Measurements from ENCODE around the gene L2HGDH.

The L2HGDH gene

GRCh38 chr14:50198499-50198898, 113.5 kb downstream of the L2HGDH start:
- no peak overlapping the region for H3K4me3 ChIP-seq (ENCODE audit: low read depth in 1 of 2, low read length in 2 of 2)
- ATAC-seq (ENCODE audit: insufficient read depth, low read depth) (no peak), DNase-seq (no peak)
- no peak overlapping the region for H3K27ac ChIP-seq (ENCODE audit: low read length)
- H3K27me3 ChIP-seq (ENCODE audit: insufficient read depth, low read length, poor library complexity) = no peaks in the 10 kb centered on the region
- no peaks in the 10 kb centered on the region for H3K4me1 ChIP-seq (ENCODE audit: insufficient read depth, low read length)
- H3K9ac ChIP-seq (ENCODE audit: low read depth, low read length) = no peak overlapping the region
- H3K79me2 ChIP-seq (ENCODE audit: insufficient read depth, low read length) = no peaks in the 10 kb centered on the region
- no peak overlapping the region for H3K4me2 ChIP-seq (ENCODE audit: insufficient read depth, low read length)
- peaks cover 41% of the 10 kb centered on the region for H3K36me3 ChIP-seq (ENCODE audit: insufficient read depth, low read length)
- no peaks in the 10 kb centered on the region for H4K20me1 ChIP-seq (ENCODE audit: insufficient read depth, low read length)
- TF ChIP-seq, protein P1, sequence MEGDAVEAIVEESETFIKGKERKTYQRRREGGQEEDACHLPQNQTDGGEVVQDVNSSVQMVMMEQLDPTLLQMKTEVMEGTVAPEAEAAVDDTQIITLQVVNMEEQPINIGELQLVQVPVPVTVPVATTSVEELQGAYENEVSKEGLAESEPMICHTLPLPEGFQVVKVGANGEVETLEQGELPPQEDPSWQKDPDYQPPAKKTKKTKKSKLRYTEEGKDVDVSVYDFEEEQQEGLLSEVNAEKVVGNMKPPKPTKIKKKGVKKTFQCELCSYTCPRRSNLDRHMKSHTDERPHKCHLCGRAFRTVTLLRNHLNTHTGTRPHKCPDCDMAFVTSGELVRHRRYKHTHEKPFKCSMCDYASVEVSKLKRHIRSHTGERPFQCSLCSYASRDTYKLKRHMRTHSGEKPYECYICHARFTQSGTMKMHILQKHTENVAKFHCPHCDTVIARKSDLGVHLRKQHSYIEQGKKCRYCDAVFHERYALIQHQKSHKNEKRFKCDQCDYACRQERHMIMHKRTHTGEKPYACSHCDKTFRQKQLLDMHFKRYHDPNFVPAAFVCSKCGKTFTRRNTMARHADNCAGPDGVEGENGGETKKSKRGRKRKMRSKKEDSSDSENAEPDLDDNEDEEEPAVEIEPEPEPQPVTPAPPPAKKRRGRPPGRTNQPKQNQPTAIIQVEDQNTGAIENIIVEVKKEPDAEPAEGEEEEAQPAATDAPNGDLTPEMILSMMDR (IDR thresholded peaks at IDR 0.05; ENCODE audit: borderline replicate concordance, extremely low read depth, low read length, poor library complexity, severe bottlenecking) = no peak
- TF ChIP-seq EZH2 (IDR thresholded peaks at IDR 0.05; ENCODE audit: borderline replicate concordance, low read depth, low read length, severe bottlenecking) = no peak
- no peak overlapping the region for H2AFZ ChIP-seq (ENCODE audit: low read depth, low read length)
- no peaks in the 10 kb centered on the region for H3K9me3 ChIP-seq (ENCODE audit: insufficient read depth, low read length, severe bottlenecking)

DNA sequence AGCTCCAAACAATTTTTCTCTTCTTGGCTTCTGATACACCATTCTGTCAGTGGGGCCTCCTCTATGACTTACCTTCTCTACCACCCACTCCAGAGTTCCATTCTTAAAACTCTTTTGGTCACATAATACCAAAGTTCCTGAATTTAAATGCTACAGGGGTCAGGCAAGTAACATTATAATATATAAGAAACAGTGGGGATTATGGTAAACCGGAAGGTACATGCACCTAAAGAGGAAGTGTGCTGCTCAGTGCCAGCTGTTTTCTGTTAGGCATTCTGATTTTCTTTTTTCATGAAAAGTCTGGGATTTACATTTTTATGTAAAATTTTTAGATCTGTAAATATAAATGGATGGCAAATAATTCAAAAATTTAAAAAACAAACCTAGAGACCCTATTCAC, 120.5 kb downstream of the L2HGDH start:
- TF ChIP-seq, protein P1 (IDR thresholded peaks at IDR 0.05; ENCODE audit: borderline replicate concordance, extremely low read depth, low read length, poor library complexity, severe bottlenecking) = no peak
- TF ChIP-seq EZH2 (IDR thresholded peaks at IDR 0.05; ENCODE audit: borderline replicate concordance, low read depth, low read length, severe bottlenecking) = no peak
- no peaks in the 10 kb centered on the region for H3K79me2 ChIP-seq (ENCODE audit: insufficient read depth, low read length)
- no peak for DNase-seq

More for the DNA sequence above, 120.5 kb downstream of the L2HGDH start:
- peaks cover 12% of the 10 kb centered on the region for H3K36me3 ChIP-seq (ENCODE audit: insufficient read depth, low read length)
- H3K27me3 ChIP-seq (ENCODE audit: insufficient read depth, low read length, poor library complexity) = no peaks in the 10 kb centered on the region
- no peaks in the 10 kb centered on the region for H3K9me3 ChIP-seq (ENCODE audit: insufficient read depth, low read length, severe bottlenecking)
- H2AFZ ChIP-seq (ENCODE audit: low read depth, low read length) = no peak overlapping the region
- H3K9ac ChIP-seq (ENCODE audit: low read depth, low read length) = no peak overlapping the region
- no peak overlapping the region for H3K4me2 ChIP-seq (ENCODE audit: insufficient read depth, low read length)
- ATAC-seq (ENCODE audit: insufficient read depth, low read depth) = no peak
- no peaks in the 10 kb centered on the region for H4K20me1 ChIP-seq (ENCODE audit: insufficient read depth, low read length)
- no peaks in the 10 kb centered on the region for H3K4me1 ChIP-seq (ENCODE audit: insufficient read depth, low read length)
- H3K27ac ChIP-seq (ENCODE audit: low read length) = no peak overlapping the region
- H3K4me3 ChIP-seq (ENCODE audit: low read depth in 1 of 2, low read length in 2 of 2) = no peak overlapping the region

All from DND-41 (cell line).